CD8-positive, alpha-beta memory T cell (primary cell): ENCODE results near the gene IPPK. TPM values are rescaled to one million over a fixed set of nuclear protein-coding genes. Genes with fewer than 3 reads are reported as not detected.

Experiments
- CTCF ChIA-PET: fragments of 350-600 bp; sonication (Branson Sonifier 250); formaldehyde crosslinking; loops from one replicate; lab custom pipeline; 2021; ENCODE audit warnings: antibody characterized with exemption; lab: Charles Lee
- POLR2A ChIA-PET: fragments of 350-600 bp; sonication (Branson Sonifier 250); formaldehyde crosslinking; loops from one replicate; lab custom pipeline; 2021; ENCODE audit warnings: antibody characterized with exemption; lab: Charles Lee
- DNase-seq, 5 donors: peaks; one replicate each; pipeline versions ENCODE4 v3.0.0 to v3.0.0-alpha.2; 2020 to 2022; ENCODE audit warnings: mixed read lengths in 1 of 5
- H3K27ac ChIP-seq: one replicate; pipeline ENCODE4 v1.7.0; 2013; ENCODE audit warnings: low read depth, mild to moderate bottlenecking, low read length, moderate library complexity
- H3K27me3 ChIP-seq: 2 replicates; pipeline ENCODE4 v1.7.0; 2013; ENCODE audit warnings: low read length, mild to moderate bottlenecking; ENCODE audit not compliant: insufficient read depth, poor library complexity, severe bottlenecking
- H3K36me3 ChIP-seq: 2 replicates; pipeline ENCODE4 v1.7.0; 2013; ENCODE audit warnings: mild to moderate bottlenecking, low read length, moderate library complexity; ENCODE audit not compliant: insufficient read depth
- H3K4me1 ChIP-seq: 2 replicates; pipeline ENCODE4 v1.7.0; 2013; ENCODE audit warnings: mild to moderate bottlenecking, low read length, moderate library complexity; ENCODE audit not compliant: insufficient read depth
- H3K4me3 ChIP-seq: 2 replicates; pipeline ENCODE4 v1.7.0; 2013; ENCODE audit warnings: mild to moderate bottlenecking, low read length
- H3K9me3 ChIP-seq: 2 replicates; pipeline ENCODE4 v1.7.0; 2013; ENCODE audit warnings: mild to moderate bottlenecking, low read length
- H3K27ac Mint-ChIP-seq, 8 donors: one replicate each; pipeline ENCODE4 v1.8.0; 2020 to 2021; ENCODE audit warnings: mixed read lengths in 8 of 8, mild to moderate bottlenecking in 6 of 8, inconsistent platforms in 3 of 8, moderate library complexity in 3 of 8
- H3K27me3 Mint-ChIP-seq, 2 donors: one replicate each; pipeline ENCODE4 v1.8.0; 2020 to 2021; ENCODE audit warnings: mixed read lengths in 2 of 2, mild to moderate bottlenecking in 1 of 2, moderate library complexity in 1 of 2
- H3K36me3 Mint-ChIP-seq, 3 donors: one replicate each; pipeline ENCODE4 v1.8.0; 2020 to 2021; ENCODE audit warnings: mixed read lengths in 3 of 3, inconsistent platforms in 1 of 3, mild to moderate bottlenecking in 1 of 3
- H3K4me1 Mint-ChIP-seq, 3 donors: one replicate each; pipeline ENCODE4 v1.8.0; 2020 to 2021; ENCODE audit warnings: mixed read lengths in 3 of 3, inconsistent platforms in 1 of 3, mild to moderate bottlenecking in 1 of 3
- H3K4me3 Mint-ChIP-seq, 7 donors: one replicate each; pipeline ENCODE4 v1.8.0; 2020 to 2021; ENCODE audit warnings: mixed read lengths in 7 of 7, mild to moderate bottlenecking in 6 of 7, moderate library complexity in 4 of 7, inconsistent platforms in 2 of 7
- H3K9me3 Mint-ChIP-seq, 5 donors: one replicate each; pipeline ENCODE4 v1.8.0; 2020 to 2022; ENCODE audit warnings: mixed read lengths in 5 of 5, mild to moderate bottlenecking in 3 of 5, moderate library complexity in 2 of 5, inconsistent platforms in 1 of 5
- polyA plus RNA-seq: library from polyadenylated mRNA; unstranded; fragments of 300-500 nt; fragmentation: Illumina TruSeq; gene quantifications from one replicate; pipeline ENCODE4 v1.2.3, GENCODE V29; 2021
- total RNA-seq, 2 experiments: library from RNA; stranded (reverse); gene quantifications; one replicate each; pipeline ENCODE4 v1.2.3, GENCODE V29; 2021

IPPK gene
- total and polyA plus RNA-seq, 3 experiments from 2014 or later: 9.2 to 13.7 (median 13.5) TPM

GRCh38 chr9:92647671-92648473 lies 22.1 kb downstream of the IPPK start:
- POLR2A ChIA-PET: no interaction called here
- DNase-seq: no peak
- Histone ChIP-seq H3K36me3 (peaks cover 44% of the 10 kb centered on the region), H3K4me3 (no peak overlapping the region), H3K27me3 (no peaks in the 10 kb centered on the region), H3K9me3 (no peaks in the 10 kb centered on the region), H3K27ac (no peak overlapping the region), H3K4me1 (no peaks in the 10 kb centered on the region)
- Mint-ChIP-seq H3K27ac (peak overlapping the region in 2 of 8 donors; percentile 55 to 58), H3K4me3 (no peak overlapping the region), H3K27me3 (no peaks in the 10 kb centered on the region), H3K36me3 (peaks cover 45 to 88% (median 49%) of the 10 kb centered on the region in 3 donors), H3K9me3 (peaks cover 0 to 11% (median 6%) of the 10 kb centered on the region in 5 donors), H3K4me1 (peaks cover 0 to 4% (median 2%) of the 10 kb centered on the region in 3 donors)
- CTCF ChIA-PET: no interaction called here

- H3K27ac ChIP-seq: no peak overlapping the region
- H3K4me1 Mint-ChIP-seq: peaks cover 0 to 2% (median 0%) of the 10 kb centered on the region in 3 donors
- no peak overlapping the region for H3K4me3 ChIP-seq
- H3K27me3 Mint-ChIP-seq: no peaks in the 10 kb centered on the region
- no peaks in the 10 kb centered on the region for H3K4me1 ChIP-seq
- H3K36me3 ChIP-seq: peaks cover 65% of the 10 kb centered on the region
- peak overlapping the region in 2 of 8 donors; percentile 42 to 57 for H3K27ac Mint-ChIP-seq
- H3K4me3 Mint-ChIP-seq: no peak overlapping the region
- DNase-seq: no peak
- H3K36me3 Mint-ChIP-seq: peaks cover 50 to 93% (median 52%) of the 10 kb centered on the region in 3 donors
- peaks cover 0 to 11% (median 6%) of the 10 kb centered on the region in 5 donors for H3K9me3 Mint-ChIP-seq
- ChIA-PET POLR2A (no interaction called here), CTCF (no interaction called here)
- H3K9me3 ChIP-seq: no peaks in the 10 kb centered on the region
- no peaks in the 10 kb centered on the region for H3K27me3 ChIP-seq
Measured at GRCh38 chr9:92645041-92645440, 24.9 kb downstream of the IPPK start.

- H3K4me3 ChIP-seq: no peak overlapping the region
- ChIA-PET POLR2A (no interaction called here), CTCF (no interaction called here)
- peaks cover 0 to 11% (median 6%) of the 10 kb centered on the region in 5 donors for H3K9me3 Mint-ChIP-seq
- peaks cover 0 to 2% (median 0%) of the 10 kb centered on the region in 3 donors for H3K4me1 Mint-ChIP-seq
- H3K36me3 Mint-ChIP-seq: peaks cover 49 to 95% (median 52%) of the 10 kb centered on the region in 3 donors
- no peak overlapping the region for H3K4me3 Mint-ChIP-seq
- peak overlapping the region in 1 of 8 donors; percentile 10 for H3K27ac Mint-ChIP-seq
- H3K9me3 ChIP-seq: no peaks in the 10 kb centered on the region
- no peaks in the 10 kb centered on the region for H3K27me3 ChIP-seq
- no peak overlapping the region for H3K27ac ChIP-seq
- H3K36me3 ChIP-seq: peaks cover 63% of the 10 kb centered on the region
- H3K27me3 Mint-ChIP-seq: no peaks in the 10 kb centered on the region
- DNase-seq: no peak
- H3K4me1 ChIP-seq: no peaks in the 10 kb centered on the region
Measured at GRCh38 chr9:92644278-92644677, 25.7 kb downstream of the IPPK start.

- H3K4me3 Mint-ChIP-seq: no peak overlapping the region
- CTCF ChIA-PET: no interaction called here
- POLR2A ChIA-PET: no interaction called here
Measured at GRCh38 chr9:92642564-92642963, 27.4 kb downstream of the IPPK start.

GRCh38 chr9:92642041-92642451 lies 27.9 kb downstream of the IPPK start:
- no peaks in the 10 kb centered on the region for H3K27me3 ChIP-seq
- Mint-ChIP-seq H3K4me3 (no peak overlapping the region), H3K27ac (peak overlapping the region in 1 of 8 donors; percentile 66), H3K4me1 (peaks cover 0 to under 1% (median 0%) of the 10 kb centered on the region in 3 donors), H3K36me3 (peaks cover 38 to 91% (median 39%) of the 10 kb centered on the region in 3 donors), H3K27me3 (no peaks in the 10 kb centered on the region), H3K9me3 (peaks cover 0 to 11% (median 6%) of the 10 kb centered on the region in 5 donors)
- POLR2A ChIA-PET: no interaction called here
- H3K4me3 ChIP-seq: no peak overlapping the region
- no peaks in the 10 kb centered on the region for H3K4me1 ChIP-seq
- DNase-seq: no peak
- H3K9me3 ChIP-seq: no peaks in the 10 kb centered on the region
- CTCF ChIA-PET: no interaction called here
- peaks cover 54% of the 10 kb centered on the region for H3K36me3 ChIP-seq
- H3K27ac ChIP-seq: no peak overlapping the region

More at GRCh38 chr9:92642564-92642963, 27.4 kb downstream of the IPPK start:
- Histone ChIP-seq H3K27me3 (no peaks in the 10 kb centered on the region), H3K9me3 (no peaks in the 10 kb centered on the region), H3K36me3 (peaks cover 59% of the 10 kb centered on the region), H3K4me1 (no peaks in the 10 kb centered on the region), H3K27ac (no peak overlapping the region), H3K4me3 (no peak overlapping the region)
- DNase-seq: no peak
- Mint-ChIP-seq H3K9me3 (peaks cover 0 to 11% (median 6%) of the 10 kb centered on the region in 5 donors), H3K4me1 (peaks cover 0 to 2% (median 0%) of the 10 kb centered on the region in 3 donors), H3K27ac (no peak overlapping the region), H3K27me3 (no peaks in the 10 kb centered on the region), H3K36me3 (peaks cover 43 to 91% (median 45%) of the 10 kb centered on the region in 3 donors)

- CTCF ChIA-PET: no interaction called here
- no peaks in the 10 kb centered on the region for H3K4me1 ChIP-seq
- peak overlapping the region in 3 of 8 donors; percentile 21 to 76 (median 66) for H3K27ac Mint-ChIP-seq
Measured at GRCh38 chr9:92641092-92641809, 28.7 kb downstream of the IPPK start.

GRCh38 chr9:92640398-92641091 lies 29.4 kb downstream of the IPPK start:
- H3K4me3 Mint-ChIP-seq: no peak overlapping the region
- no peak for DNase-seq
- ChIA-PET CTCF (no interaction called here), POLR2A (no interaction called here)
- no peaks in the 10 kb centered on the region for H3K4me1 Mint-ChIP-seq
- no peak overlapping the region for H3K4me3 ChIP-seq
- no peaks in the 10 kb centered on the region for H3K4me1 ChIP-seq
- H3K27me3 ChIP-seq: no peaks in the 10 kb centered on the region
- peaks cover 24 to 93% (median 30%) of the 10 kb centered on the region in 3 donors for H3K36me3 Mint-ChIP-seq
- H3K27ac Mint-ChIP-seq: peak overlapping the region in 1 of 8 donors; percentile 82
- H3K27ac ChIP-seq: no peak overlapping the region
- peaks cover 0 to 7% (median 1%) of the 10 kb centered on the region in 5 donors for H3K9me3 Mint-ChIP-seq
- H3K9me3 ChIP-seq: no peaks in the 10 kb centered on the region
- peaks cover 0 to 2% of the 10 kb centered on the region in 2 donors for H3K27me3 Mint-ChIP-seq
- peaks cover 45% of the 10 kb centered on the region for H3K36me3 ChIP-seq

More at GRCh38 chr9:92641092-92641809, 28.7 kb downstream of the IPPK start:
- POLR2A ChIA-PET: no interaction called here
- no peak overlapping the region for H3K4me3 Mint-ChIP-seq
- no peaks in the 10 kb centered on the region for H3K4me1 Mint-ChIP-seq
- no peaks in the 10 kb centered on the region for H3K27me3 ChIP-seq
- H3K4me3 ChIP-seq: no peak overlapping the region
- DNase-seq: no peak
- peaks cover 49% of the 10 kb centered on the region for H3K36me3 ChIP-seq
- no peaks in the 10 kb centered on the region for H3K9me3 ChIP-seq
- peaks cover 31 to 93% (median 36%) of the 10 kb centered on the region in 3 donors for H3K36me3 Mint-ChIP-seq
- H3K27me3 Mint-ChIP-seq: no peaks in the 10 kb centered on the region
- H3K27ac ChIP-seq: no peak overlapping the region
- H3K9me3 Mint-ChIP-seq: peaks cover 0 to 11% (median 3%) of the 10 kb centered on the region in 5 donors
